Keratinocyte (primary cell): ENCODE data around the gene DPP7. TPM values are rescaled to one million over a fixed set of nuclear protein-coding genes. Genes with fewer than 3 reads are reported as not detected.

Experiments used
- DNase-seq: peaks from one replicate; pipeline ENCODE4 v3.0.0-alpha.2; 2011; ENCODE audit warnings: low read depth, missing footprints, low spot score
- FAIRE-seq: peaks from 2 replicates; lab custom pipeline; 2011; peaks lifted over from hg19 to GRCh38; lab: Jason Lieb, UNC
- H2AFZ ChIP-seq: 2 replicates; pipeline ENCODE4 v1.6.0; 2012; ENCODE audit warnings: low read length, control low read depth, inconsistent platforms; ENCODE audit not compliant: control insufficient read depth
- H3K27ac ChIP-seq: 2 replicates; pipeline ENCODE4 v1.5.1; 2011; ENCODE audit warnings: low read length; ENCODE audit not compliant: control insufficient read depth, insufficient read depth
- H3K27me3 ChIP-seq: 3 replicates; pipeline ENCODE4 v1.6.0; 2011; ENCODE audit warnings: low read length; ENCODE audit not compliant: control insufficient read depth, insufficient read depth; ENCODE audit errors: extremely low read depth
- H3K36me3 ChIP-seq, 2 experiments: 2 replicates in 1 of 2; 3 replicates in 1 of 2; pipeline ENCODE4 v1.5.1; 2011; ENCODE audit warnings: low read length in 2 of 2, mild to moderate bottlenecking in 1 of 2; ENCODE audit not compliant: control insufficient read depth in 2 of 2, insufficient read depth in 2 of 2; ENCODE audit errors: extremely low read depth in 1 of 2
- H3K4me1 ChIP-seq: 3 replicates; pipeline ENCODE4 v1.5.1; 2011; ENCODE audit warnings: low read length; ENCODE audit not compliant: control insufficient read depth, insufficient read depth; ENCODE audit errors: extremely low read depth
- H3K4me2 ChIP-seq: 3 replicates; pipeline ENCODE4 v1.6.0; 2011; ENCODE audit warnings: low read depth, low read length; ENCODE audit not compliant: control insufficient read depth, insufficient read depth; ENCODE audit errors: extremely low read depth
- H3K4me3 ChIP-seq, 3 experiments: fragments of 200-600 bp in 1 of 3; sonication (generic) in 1 of 3; 2 replicates in 2 of 3; 3 replicates in 1 of 3; pipeline ENCODE4 v1.5.1; 2011 to 2016; ENCODE audit warnings: low read length in 3 of 3, mild to moderate bottlenecking in 3 of 3, control low read depth in 2 of 3, inconsistent platforms in 1 of 3, low read depth in 1 of 3, mixed read lengths in 1 of 3, mixed run types in 1 of 3, moderate library complexity in 1 of 3; ENCODE audit not compliant: control insufficient read depth in 2 of 3, insufficient read depth in 2 of 3; ENCODE audit errors: extremely low read depth in 1 of 3
- H3K79me2 ChIP-seq: 2 replicates; pipeline ENCODE4 v1.6.0; 2012; ENCODE audit warnings: low read length; ENCODE audit not compliant: control insufficient read depth, insufficient read depth
- H3K9ac ChIP-seq: 3 replicates; pipeline ENCODE4 v1.6.0; 2011; ENCODE audit warnings: low read length; ENCODE audit not compliant: control insufficient read depth, insufficient read depth; ENCODE audit errors: extremely low read depth
- H3K9me1 ChIP-seq: 3 replicates; pipeline ENCODE4 v1.6.0; 2011; ENCODE audit warnings: low read length; ENCODE audit not compliant: control insufficient read depth, insufficient read depth; ENCODE audit errors: extremely low read depth
- H3K9me3 ChIP-seq: 2 replicates; pipeline ENCODE4 v1.5.1; 2012; ENCODE audit warnings: low read depth, low read length; ENCODE audit not compliant: control insufficient read depth
- H4K20me1 ChIP-seq: 3 replicates; pipeline ENCODE4 v1.6.0; 2011; ENCODE audit warnings: low read length; ENCODE audit not compliant: control insufficient read depth, insufficient read depth; ENCODE audit errors: extremely low read depth
- EZH2 ChIP-seq: IDR thresholded peaks from one replicate; pipeline ENCODE4 v1.6.1; 2012; ENCODE audit warnings: inconsistent platforms, mild to moderate bottlenecking, low read length, moderate library complexity
- dilution Hi-C: fragments of 300-500 bp; cut with MboI; formaldehyde crosslinking; loops from one replicate; pipeline ENCODE4 v1.7.0; 2020; ENCODE audit warnings: low sequenced_read_pairs; ENCODE audit not compliant: extremely low pct_ligation_motif_present
- polyA plus RNA-seq, 5 experiments: library from polyadenylated mRNA; depleted of rRNA in 3 of 5; stranded (reverse) in 3 of 5; stranded (forward) in 1 of 5; unstranded in 1 of 5; fragments of >200 nt; gene quantifications; 1 replicate in 1 of 5; 2 replicates in 3 of 5; 3 replicates in 1 of 5; pipeline versions ENCODE4 v1.2.1 to v1.2.3, GENCODE V29; 2011 to 2012; ENCODE audit warnings: missing spikeins in 2 of 5, low read depth in 1 of 5, low replicate concordance in 1 of 5
- small RNA-seq, 3 experiments: library from RNA; depleted of rRNA; stranded (forward); fragments of <200 nt; gene quantifications; one replicate each; pipeline ENCODE3, GENCODE V24; 2012; ENCODE audit warnings: low read depth in 3 of 3, low replicate concordance in 1 of 3; ENCODE audit not compliant: insufficient read length in 3 of 3

Gene DPP7
- polyA plus RNA-seq, 1 donor (not counting 4 experiments of a cell fraction or from before 2014, with no cell fraction given): 35.3 TPM

DNA sequence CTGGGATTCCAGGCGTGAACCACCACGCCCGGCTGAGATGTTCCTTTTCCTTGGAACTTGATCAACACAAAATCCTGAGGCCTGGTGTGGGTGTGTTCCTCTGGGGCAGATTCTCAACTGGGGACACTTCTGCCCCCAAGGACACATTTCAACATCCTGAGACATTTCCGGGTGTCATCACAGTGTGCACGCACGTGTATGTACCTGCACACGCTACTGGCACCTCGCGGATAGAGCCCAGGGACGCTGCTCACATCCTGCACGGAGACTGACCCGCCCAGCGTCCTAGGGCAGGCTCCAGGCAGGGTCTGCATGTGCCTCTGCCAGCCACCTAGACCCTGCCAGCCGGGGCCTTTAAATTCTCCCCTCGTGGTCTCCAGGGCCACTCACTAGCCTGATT lies 52.1 kb downstream of the DPP7 start:
- Histone ChIP-seq H4K20me1 (no peaks in the 10 kb centered on the region), H3K27me3 (no peaks in the 10 kb centered on the region), H3K9ac (no peak overlapping the region), H3K27ac (no peak overlapping the region), H3K4me3 (no peak overlapping the region), H3K36me3 (no peaks in the 10 kb centered on the region), H3K4me1 (peaks cover 12% of the 10 kb centered on the region), H3K4me2 (peak overlapping the region; percentile 54), H3K79me2 (no peaks in the 10 kb centered on the region), H2AFZ (peak overlapping the region; percentile 49), H3K9me1 (no peaks in the 10 kb centered on the region), H3K9me3 (no peaks in the 10 kb centered on the region)
- FAIRE-seq: peak; percentile 82
- dilution Hi-C loops: no loop called here
- TF ChIP-seq EZH2: no peak
- no peak for DNase-seq

Small RNA genes lying within 50 kb of the gene (small RNA-seq; reads per million reads assigned to genes)
- 0 reads per million in 3 experiments for gene RF00153

Other genes with a start within 250 kb of the DPP7 start
- 329 to 354 TPM (median 343 TPM) in 3 replicates for gene EDF1, start 248.4 kb downstream of the DPP7 start, polyA plus RNA-seq
- 9.9 to 12.9 TPM (median 10.6 TPM) in 3 replicates for gene TRAF2, start 228.2 kb downstream of the DPP7 start, polyA plus RNA-seq
- gene FBXW5, start 170.0 kb downstream of the DPP7 start, polyA plus RNA-seq: 23.0 to 47.2 TPM (median 34.5 TPM) in 3 replicates
- gene C8G, start 169.5 kb downstream of the DPP7 start, polyA plus RNA-seq: 0.24 to 0.72 TPM (median 0.32 TPM) in 3 replicates
- 0.22 TPM in 1 of 3 replicates, not detected in the others for gene LCN12, start 162.5 kb downstream of the DPP7 start, polyA plus RNA-seq
- not detected in 3 replicates for gene PTGDS, start 137.2 kb downstream of the DPP7 start, polyA plus RNA-seq
- not detected in 3 replicates for gene LCNL1, start 131.7 kb downstream of the DPP7 start, polyA plus RNA-seq
- gene PAXX, start 122.3 kb downstream of the DPP7 start, polyA plus RNA-seq: 11.2 to 14.6 TPM (median 13.6 TPM) in 3 replicates
- gene CLIC3, start 118.2 kb downstream of the DPP7 start, polyA plus RNA-seq: 5.5 to 36.0 TPM (median 9.4 TPM) in 3 replicates
- 1.3 to 4.2 TPM (median 1.4 TPM) in 3 replicates for gene ABCA2, start 86.5 kb downstream of the DPP7 start, polyA plus RNA-seq
- not detected in 3 replicates for gene FUT7, start 82.6 kb downstream of the DPP7 start, polyA plus RNA-seq
- 9.8 to 23.8 TPM (median 10.6 TPM) in 3 replicates for gene NPDC1, start 68.6 kb downstream of the DPP7 start, polyA plus RNA-seq
- 0.52 to 1.3 TPM (median 0.65 TPM) in 3 replicates for gene ENTPD2, start 60.7 kb downstream of the DPP7 start, polyA plus RNA-seq
- 0.90 to 1.6 TPM (median 1.2 TPM) in 3 replicates for gene SAPCD2, start 44.2 kb downstream of the DPP7 start, polyA plus RNA-seq
- 2.7 to 4.3 TPM (median 4.3 TPM) in 3 replicates for gene UAP1L1, start 37.2 kb downstream of the DPP7 start, polyA plus RNA-seq
- gene MAN1B1, start 27.7 kb downstream of the DPP7 start, polyA plus RNA-seq: 31.4 to 48.2 TPM (median 34.3 TPM) in 3 replicates
- gene GRIN1, start 24.4 kb upstream of the DPP7 start, polyA plus RNA-seq: 0.03 to 0.26 TPM (median 0.03 TPM) in 3 replicates
- gene LRRC26, start 55.3 kb upstream of the DPP7 start, polyA plus RNA-seq: not detected in 3 replicates
- not detected in 3 replicates for gene TMEM210, start 57.3 kb upstream of the DPP7 start, polyA plus RNA-seq
- 11.9 to 24.0 TPM (median 13.8 TPM) in 3 replicates for gene ANAPC2, start 73.8 kb upstream of the DPP7 start, polyA plus RNA-seq
- 45.3 to 63.2 TPM (median 56.7 TPM) in 3 replicates for gene SSNA1, start 73.9 kb upstream of the DPP7 start, polyA plus RNA-seq
- 1.1 to 2.2 TPM (median 1.6 TPM) in 3 replicates for gene TPRN, start 86.0 kb upstream of the DPP7 start, polyA plus RNA-seq
- 22.3 to 36.7 TPM (median 29.2 TPM) in 3 replicates for gene TMEM203, start 90.9 kb upstream of the DPP7 start, polyA plus RNA-seq
- 3.9 to 6.0 TPM (median 5.5 TPM) in 3 replicates for gene NDOR1, start 91.0 kb upstream of the DPP7 start, polyA plus RNA-seq
- 0.15 to 0.19 TPM in 2 of 3 replicates, not detected in the other for gene RNF208, start 107.5 kb upstream of the DPP7 start, polyA plus RNA-seq
- gene CYSRT1, start 110.4 kb upstream of the DPP7 start, polyA plus RNA-seq: 0.80 to 1.8 TPM (median 1.2 TPM) in 3 replicates
- not detected in 3 replicates for gene RNF224, start 112.8 kb upstream of the DPP7 start, polyA plus RNA-seq
- gene SLC34A3, start 116.2 kb upstream of the DPP7 start, polyA plus RNA-seq: 0.03 TPM in 1 of 3 replicates, not detected in the others
- gene TUBB4B, start 126.6 kb upstream of the DPP7 start, polyA plus RNA-seq: 390 to 693 TPM (median 440 TPM) in 3 replicates
- not detected in 3 replicates for gene STPG3, start 136.6 kb upstream of the DPP7 start, polyA plus RNA-seq
- gene NELFB, start 140.6 kb upstream of the DPP7 start, polyA plus RNA-seq: 25.1 to 40.2 TPM (median 35.0 TPM) in 3 replicates
- 5.8 to 9.8 TPM (median 7.8 TPM) in 3 replicates for gene TOR4A, start 163.0 kb upstream of the DPP7 start, polyA plus RNA-seq
- 0.43 to 2.4 TPM (median 2.2 TPM) in 3 replicates for gene NRARP, start 187.5 kb upstream of the DPP7 start, polyA plus RNA-seq